Measurements from ENCODE around the gene PEX26. TPM values are rescaled to one million over a fixed set of nuclear protein-coding genes. Genes with fewer than 3 reads are reported as not detected.

The PEX26 gene
- total RNA-seq, 2 donors from 2014 or later = 43.1 to 45.7 TPM

DNA sequence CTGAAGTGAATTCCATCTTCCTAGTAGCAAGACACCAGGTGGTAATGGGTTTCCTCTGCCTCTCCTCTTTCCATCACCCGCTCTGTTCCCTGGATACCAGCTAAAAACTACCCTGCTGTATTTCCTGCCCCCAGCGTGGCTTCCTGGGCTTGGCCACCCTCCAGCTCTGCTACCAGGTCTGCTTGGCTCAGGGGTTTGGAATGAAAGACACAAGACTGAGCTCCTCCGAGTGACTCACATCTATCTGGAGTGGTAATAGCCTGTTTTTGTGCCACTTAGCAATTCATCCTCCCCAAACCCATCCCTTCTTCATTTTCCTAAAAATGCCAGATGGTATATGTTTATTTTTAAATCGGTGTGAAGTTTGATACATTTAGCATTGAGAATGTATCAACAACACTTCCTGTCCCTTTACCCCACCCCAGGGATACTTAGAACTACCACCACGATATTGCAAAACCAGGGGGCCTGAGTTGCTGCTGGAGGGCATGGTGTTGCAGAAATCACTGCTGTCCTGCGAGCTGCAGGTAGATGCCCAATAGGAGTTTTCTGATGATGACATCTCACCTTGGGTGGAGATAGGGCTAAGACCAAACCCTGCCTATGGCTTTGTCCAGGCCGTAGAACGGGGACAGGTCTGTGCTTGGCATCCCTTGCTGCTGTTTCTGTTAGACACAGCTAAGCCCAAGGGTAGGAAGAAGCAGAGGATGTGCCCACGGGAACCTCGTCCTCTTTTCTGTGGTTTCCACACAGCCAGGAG, 45.9 kb upstream of the PEX26 start:
- Histone ChIP-seq H3K27me3 (ENCODE audit: control insufficient read depth, insufficient read depth, low read length, poor library complexity, severe bottlenecking) (peaks cover 27% of the 10 kb centered on the region), H3K9me3 (ENCODE audit: control insufficient read depth, low read length) (no peaks in the 10 kb centered on the region), H3K36me3 (ENCODE audit: control insufficient read depth, insufficient read depth, low read length) (no peaks in the 10 kb centered on the region), H3K9ac (ENCODE audit: extremely low read depth, low read length, poor library complexity, severe bottlenecking) (no peak overlapping the region), H3K4me3 (ENCODE audit: low read length) (no peak overlapping the region), H3K27ac (ENCODE audit: low read depth, low read length) (no peak overlapping the region), H3K4me1 (ENCODE audit: control insufficient read depth, insufficient read depth, low read length) (no peaks in the 10 kb centered on the region)
- Mint-ChIP-seq H3K27me3 (ENCODE audit: insufficient read depth) (peaks cover 10% of the 10 kb centered on the region), H3K4me1 (no peaks in the 10 kb centered on the region), H3K27ac (no peak overlapping the region), H3K36me3 (ENCODE audit: low read depth) (no peaks in the 10 kb centered on the region), H3K4me3 (no peak overlapping the region), H3K9me3 (no peaks in the 10 kb centered on the region)
- TF ChIP-seq, protein P1, sequence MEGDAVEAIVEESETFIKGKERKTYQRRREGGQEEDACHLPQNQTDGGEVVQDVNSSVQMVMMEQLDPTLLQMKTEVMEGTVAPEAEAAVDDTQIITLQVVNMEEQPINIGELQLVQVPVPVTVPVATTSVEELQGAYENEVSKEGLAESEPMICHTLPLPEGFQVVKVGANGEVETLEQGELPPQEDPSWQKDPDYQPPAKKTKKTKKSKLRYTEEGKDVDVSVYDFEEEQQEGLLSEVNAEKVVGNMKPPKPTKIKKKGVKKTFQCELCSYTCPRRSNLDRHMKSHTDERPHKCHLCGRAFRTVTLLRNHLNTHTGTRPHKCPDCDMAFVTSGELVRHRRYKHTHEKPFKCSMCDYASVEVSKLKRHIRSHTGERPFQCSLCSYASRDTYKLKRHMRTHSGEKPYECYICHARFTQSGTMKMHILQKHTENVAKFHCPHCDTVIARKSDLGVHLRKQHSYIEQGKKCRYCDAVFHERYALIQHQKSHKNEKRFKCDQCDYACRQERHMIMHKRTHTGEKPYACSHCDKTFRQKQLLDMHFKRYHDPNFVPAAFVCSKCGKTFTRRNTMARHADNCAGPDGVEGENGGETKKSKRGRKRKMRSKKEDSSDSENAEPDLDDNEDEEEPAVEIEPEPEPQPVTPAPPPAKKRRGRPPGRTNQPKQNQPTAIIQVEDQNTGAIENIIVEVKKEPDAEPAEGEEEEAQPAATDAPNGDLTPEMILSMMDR (conservative IDR thresholded peaks at IDR 0.05) = no peak
- 90 to 94% methylated on average over 6 to 9 of the region's 10 CpGs for WGBS, 2 experiments (ENCODE audit: insufficient coverage in 1 of 2, insufficient read length in 1 of 2)
- no peak for DNase-seq

DNA sequence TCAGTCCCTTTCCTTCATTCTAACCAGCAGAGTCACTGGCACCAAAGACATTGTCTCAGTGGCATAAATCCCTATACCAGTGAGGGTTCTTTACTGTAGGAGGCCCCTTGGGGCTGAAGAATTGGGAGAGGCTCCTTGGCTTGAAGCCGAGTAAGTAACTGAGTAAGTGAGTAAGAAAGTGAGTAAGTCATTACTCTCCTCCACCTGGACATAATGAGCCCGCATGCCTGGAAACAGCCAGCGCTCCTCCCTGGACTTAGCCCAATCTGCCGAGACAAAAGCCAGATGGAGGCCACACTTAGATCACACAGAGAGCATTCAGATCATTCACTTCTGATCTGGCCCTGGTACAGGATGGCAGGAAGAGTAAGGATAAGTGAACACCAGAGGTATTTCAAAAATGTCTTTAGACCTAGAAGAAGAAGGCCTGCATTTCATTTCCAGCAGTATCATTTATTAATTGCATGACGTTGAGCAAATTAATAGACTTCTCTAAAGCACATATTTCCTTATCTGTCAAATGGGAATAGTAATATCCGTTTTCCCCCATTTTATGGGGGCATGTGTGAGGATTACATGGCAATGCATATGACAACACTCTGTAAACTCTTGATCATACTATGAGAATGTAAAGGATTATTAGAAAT, 45.2 kb upstream of the PEX26 start:
- TF ChIP-seq, protein P1 (conservative IDR thresholded peaks at IDR 0.05) = no peak
- Mint-ChIP-seq H3K9me3 (no peaks in the 10 kb centered on the region), H3K4me3 (no peak overlapping the region), H3K4me1 (no peaks in the 10 kb centered on the region), H3K27me3 (ENCODE audit: insufficient read depth) (peaks cover 4% of the 10 kb centered on the region), H3K36me3 (ENCODE audit: low read depth) (no peaks in the 10 kb centered on the region), H3K27ac (no peak overlapping the region)
- Histone ChIP-seq H3K4me3 (ENCODE audit: low read length) (no peak overlapping the region), H3K4me1 (ENCODE audit: control insufficient read depth, insufficient read depth, low read length) (no peaks in the 10 kb centered on the region), H3K27me3 (ENCODE audit: control insufficient read depth, insufficient read depth, low read length, poor library complexity, severe bottlenecking) (peaks cover 20% of the 10 kb centered on the region), H3K36me3 (ENCODE audit: control insufficient read depth, insufficient read depth, low read length) (no peaks in the 10 kb centered on the region), H3K9me3 (ENCODE audit: control insufficient read depth, low read length) (no peaks in the 10 kb centered on the region), H3K9ac (ENCODE audit: extremely low read depth, low read length, poor library complexity, severe bottlenecking) (no peak overlapping the region), H3K27ac (ENCODE audit: low read depth, low read length) (no peak overlapping the region)
- DNase-seq = no peak
- 84 to 89% methylated on average over 3 to 6 of the region's 6 CpGs for WGBS, 2 experiments (ENCODE audit: insufficient coverage in 1 of 2, insufficient read length in 1 of 2)

DNA sequence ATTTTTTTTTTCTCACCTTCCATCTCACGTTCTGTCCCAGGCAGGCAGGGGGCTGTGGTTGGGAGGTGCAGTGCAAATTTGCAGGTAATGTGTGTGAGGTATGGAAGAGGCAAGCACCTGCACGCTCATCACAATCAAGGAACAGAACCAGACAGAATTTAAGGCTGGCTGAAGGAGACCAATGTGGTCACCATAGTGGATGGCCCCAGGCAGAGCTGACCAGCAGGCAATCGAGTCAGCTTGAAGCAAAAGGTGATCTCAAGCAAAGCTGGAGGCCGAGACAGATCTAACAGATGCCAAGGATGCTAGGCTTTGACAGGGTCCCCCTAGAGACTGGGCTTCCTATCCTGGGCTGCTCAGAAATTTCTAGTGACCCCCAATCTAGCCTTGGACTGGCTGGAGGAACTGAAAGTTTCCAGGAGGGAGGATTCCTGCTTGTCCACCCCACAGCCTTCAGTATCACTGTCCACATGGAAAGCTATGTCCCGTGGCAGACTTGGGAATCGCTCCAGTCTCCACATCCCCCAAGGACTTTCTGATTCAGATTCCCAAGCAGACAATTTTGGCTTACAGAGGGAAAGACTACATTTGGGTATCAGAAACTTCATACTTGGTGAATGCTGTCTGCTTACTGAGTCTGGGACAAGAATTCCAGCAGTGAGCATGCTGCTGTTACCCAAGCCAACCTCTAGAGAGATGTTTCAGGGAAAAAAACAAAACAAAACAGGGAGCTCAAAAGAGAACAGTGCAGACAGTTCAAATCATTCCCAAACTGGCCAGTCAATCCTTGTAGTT, 44.4 kb upstream of the PEX26 start:
- Histone ChIP-seq H3K9me3 (ENCODE audit: control insufficient read depth, low read length) (no peaks in the 10 kb centered on the region), H3K4me3 (ENCODE audit: low read length) (no peak overlapping the region), H3K4me1 (ENCODE audit: control insufficient read depth, insufficient read depth, low read length) (no peaks in the 10 kb centered on the region), H3K36me3 (ENCODE audit: control insufficient read depth, insufficient read depth, low read length) (no peaks in the 10 kb centered on the region), H3K27me3 (ENCODE audit: control insufficient read depth, insufficient read depth, low read length, poor library complexity, severe bottlenecking) (peaks cover 16% of the 10 kb centered on the region), H3K27ac (ENCODE audit: low read depth, low read length) (no peak overlapping the region), H3K9ac (ENCODE audit: extremely low read depth, low read length, poor library complexity, severe bottlenecking) (no peak overlapping the region)
- no peak for DNase-seq
- Mint-ChIP-seq H3K27ac (no peak overlapping the region), H3K27me3 (ENCODE audit: insufficient read depth) (no peaks in the 10 kb centered on the region), H3K4me1 (no peaks in the 10 kb centered on the region), H3K9me3 (no peaks in the 10 kb centered on the region), H3K36me3 (ENCODE audit: low read depth) (no peaks in the 10 kb centered on the region), H3K4me3 (no peak overlapping the region)
- WGBS, 2 experiments (ENCODE audit: insufficient coverage in 1 of 2, insufficient read length in 1 of 2) = 60 to 90% methylated on average over 1 to 6 of the region's 6 CpGs
- TF ChIP-seq, protein P1 (conservative IDR thresholded peaks at IDR 0.05) = no peak

All from endodermal cell (in vitro differentiated cells).